EH (cell line): ENCODE measurements around the gene GPR78.
"Not testable (repeated sequence)": the region's sequence is repeated elsewhere in the genome, so short reads cannot be mapped to it uniquely, and the experiment has no call there.

Experiments used
- DNase-seq: peaks from one replicate; pipeline ENCODE4 v3.0.0-alpha.2; 2015; ENCODE audit warnings: low read depth

Gene GPR78

DNA sequence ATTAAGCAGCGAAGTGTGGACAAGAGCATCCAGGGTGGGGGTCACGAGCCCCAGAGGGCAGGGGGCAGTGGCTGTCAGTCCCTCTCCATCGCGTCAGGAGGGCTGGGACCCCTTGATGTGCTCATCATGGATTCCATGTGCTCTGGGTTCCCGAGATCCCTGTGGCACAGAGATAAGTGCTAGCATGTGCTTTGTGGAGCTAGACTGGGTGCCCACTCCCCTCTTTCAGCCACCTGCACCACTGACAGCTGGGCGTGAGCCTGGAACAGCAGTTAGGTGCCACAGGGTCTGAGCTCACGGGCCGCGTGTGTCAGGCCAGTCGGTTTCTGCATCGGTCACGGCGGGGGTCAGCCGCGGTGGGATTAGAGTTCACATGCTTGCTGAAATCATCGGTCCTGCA lies 36.6 kb downstream of the GPR78 start:
- DNase-seq: no peak

DNA sequence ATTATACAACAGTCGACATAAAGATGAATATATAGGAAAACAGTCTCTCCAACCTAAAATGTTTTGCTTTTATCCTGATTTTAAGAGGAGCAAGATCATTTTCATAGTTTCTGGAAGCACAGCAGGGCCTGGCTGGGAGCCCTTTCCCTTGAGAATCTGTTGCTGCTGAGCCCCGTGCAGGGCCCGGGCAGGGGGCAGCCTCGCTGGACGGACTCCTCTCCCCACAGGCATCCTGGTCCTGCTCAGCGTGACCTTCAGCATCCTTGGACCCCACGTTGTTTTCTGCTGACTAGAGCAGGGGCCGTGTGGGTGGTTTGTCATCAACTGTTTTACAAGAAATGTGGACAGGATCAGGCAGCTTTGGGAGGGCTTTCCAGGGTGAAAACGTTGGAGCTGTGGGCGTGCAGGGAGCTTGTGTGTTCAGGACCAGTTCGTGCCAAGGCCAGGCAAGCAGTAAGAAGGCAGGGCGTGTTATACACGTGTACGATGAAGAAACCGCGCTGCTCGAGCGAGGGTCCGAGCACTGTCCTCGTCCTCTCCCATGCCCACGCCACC lies 37.4 kb downstream of the GPR78 start:
- no peak for DNase-seq

DNA sequence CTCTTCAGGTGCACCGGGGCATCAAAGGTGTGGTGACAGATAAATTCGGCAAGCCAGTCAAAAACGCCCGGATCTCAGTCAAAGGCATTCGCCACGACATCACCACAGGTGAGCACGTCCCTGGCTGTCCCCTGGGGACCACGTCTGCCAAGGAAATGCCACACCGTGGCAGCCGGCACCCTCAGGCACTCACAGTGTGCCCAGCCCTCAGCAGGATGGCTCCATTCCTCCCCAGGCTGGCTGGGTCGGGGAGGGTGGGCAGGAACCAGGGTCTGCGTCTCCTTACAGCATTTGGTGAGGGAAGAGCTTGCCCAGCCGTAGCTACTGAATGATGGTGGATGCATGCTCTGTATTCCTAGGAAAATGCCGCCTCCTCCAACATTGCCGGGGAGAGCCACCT lies 38.2 kb downstream of the GPR78 start:
- DNase-seq: no peak

DNA sequence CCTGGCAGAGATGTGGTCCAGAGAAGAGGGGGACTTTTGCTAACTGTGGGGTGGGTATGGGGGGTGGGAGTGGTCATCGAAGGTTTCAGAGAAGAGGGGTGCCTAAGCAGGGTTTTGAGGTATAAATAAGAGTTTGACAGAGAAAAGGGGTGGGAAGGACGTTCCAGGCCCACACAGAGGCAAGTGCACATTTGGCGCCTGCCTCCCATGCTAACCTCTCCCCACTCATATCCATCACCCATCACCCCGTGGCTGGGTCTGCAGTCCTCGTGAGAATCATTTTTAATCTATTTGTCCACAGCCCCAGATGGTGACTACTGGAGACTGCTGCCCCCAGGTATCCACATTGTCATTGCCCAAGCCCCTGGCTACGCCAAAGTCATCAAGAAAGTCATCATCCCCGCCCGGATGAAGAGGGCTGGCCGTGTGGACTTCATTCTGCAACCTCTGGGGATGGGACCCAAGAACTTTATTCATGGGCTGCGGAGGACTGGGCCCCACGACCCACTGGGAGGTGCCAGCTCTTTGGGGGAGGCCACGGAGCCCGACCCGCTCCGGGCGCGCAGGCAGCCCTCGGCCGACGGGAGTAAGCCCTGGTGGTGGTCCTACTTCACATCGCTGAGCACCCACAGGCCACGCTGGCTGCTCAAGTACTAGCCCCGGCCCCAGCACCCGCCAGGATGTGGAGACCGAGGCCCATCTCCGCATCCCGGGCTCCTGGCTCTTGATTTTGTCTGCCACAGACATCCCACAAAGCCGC lies 38.9 kb downstream of the GPR78 start:
- DNase-seq: no peak

DNA sequence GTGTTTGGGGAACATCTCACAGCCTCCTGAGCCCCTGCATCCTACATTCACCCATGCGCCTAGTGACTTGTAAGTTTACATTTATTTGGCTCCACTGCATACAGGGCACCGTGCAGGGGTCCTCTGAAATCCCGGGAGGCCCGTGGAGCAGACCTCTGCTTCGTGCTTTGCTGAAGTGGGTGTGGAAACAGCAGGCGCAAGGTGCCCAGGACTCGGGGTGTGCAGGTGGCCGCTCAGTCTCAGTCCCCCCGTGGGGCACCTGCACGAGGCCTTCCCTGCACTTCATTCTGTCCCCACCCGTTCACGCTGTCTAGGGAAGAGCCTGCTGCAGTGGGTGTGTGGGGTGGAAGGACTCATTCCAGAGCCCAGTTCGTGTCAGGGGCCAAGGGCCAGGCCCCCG lies 40.9 kb downstream of the GPR78 start:
- not testable (repeated sequence) for DNase-seq

DNA sequence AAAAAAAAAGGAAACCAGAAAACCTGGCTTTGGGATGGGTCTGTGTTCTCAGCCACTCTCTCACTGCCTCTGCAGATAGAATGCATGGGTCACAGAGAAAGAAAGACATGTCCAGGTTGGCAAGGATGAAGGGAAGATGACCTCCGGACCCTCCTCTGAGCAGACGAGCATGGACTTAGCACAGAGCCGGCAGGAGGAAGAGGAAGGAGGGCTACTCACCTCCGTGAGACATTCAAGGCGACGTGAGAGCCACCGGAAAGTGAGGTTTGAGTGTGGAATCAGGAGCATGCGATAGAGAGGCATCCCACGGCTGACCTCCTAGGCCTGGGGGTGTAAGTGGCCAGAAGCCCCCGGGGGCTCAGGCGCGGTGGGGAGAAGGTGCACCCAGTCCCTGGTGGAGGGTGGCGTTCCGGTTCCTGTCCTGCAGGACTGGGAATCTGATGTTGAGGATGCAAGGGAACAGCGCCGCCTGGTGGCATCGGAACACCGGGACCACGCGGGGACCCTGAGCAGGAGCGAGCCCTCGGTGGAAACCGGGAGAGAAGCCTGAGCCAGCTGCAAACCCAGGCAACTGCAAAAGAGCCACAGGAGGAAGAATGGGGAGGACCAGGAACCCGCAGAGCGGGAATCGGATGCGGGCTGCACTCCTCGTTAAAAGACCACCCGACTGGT lies 44.5 kb downstream of the GPR78 start:
- not testable (repeated sequence) for DNase-seq

DNA sequence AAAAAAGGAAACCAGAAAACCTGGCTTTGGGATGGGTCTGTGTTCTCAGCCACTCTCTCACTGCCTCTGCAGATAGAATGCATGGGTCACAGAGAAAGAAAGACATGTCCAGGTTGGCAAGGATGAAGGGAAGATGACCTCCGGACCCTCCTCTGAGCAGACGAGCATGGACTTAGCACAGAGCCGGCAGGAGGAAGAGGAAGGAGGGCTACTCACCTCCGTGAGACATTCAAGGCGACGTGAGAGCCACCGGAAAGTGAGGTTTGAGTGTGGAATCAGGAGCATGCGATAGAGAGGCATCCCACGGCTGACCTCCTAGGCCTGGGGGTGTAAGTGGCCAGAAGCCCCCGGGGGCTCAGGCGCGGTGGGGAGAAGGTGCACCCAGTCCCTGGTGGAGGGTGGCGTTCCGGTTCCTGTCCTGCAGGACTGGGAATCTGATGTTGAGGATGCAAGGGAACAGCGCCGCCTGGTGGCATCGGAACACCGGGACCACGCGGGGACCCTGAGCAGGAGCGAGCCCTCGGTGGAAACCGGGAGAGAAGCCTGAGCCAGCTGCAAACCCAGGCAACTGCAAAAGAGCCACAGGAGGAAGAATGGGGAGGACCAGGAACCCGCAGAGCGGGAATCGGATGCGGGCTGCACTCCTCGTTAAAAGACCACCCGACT lies 50.2 kb downstream of the GPR78 start:
- not testable (repeated sequence) for DNase-seq

DNA sequence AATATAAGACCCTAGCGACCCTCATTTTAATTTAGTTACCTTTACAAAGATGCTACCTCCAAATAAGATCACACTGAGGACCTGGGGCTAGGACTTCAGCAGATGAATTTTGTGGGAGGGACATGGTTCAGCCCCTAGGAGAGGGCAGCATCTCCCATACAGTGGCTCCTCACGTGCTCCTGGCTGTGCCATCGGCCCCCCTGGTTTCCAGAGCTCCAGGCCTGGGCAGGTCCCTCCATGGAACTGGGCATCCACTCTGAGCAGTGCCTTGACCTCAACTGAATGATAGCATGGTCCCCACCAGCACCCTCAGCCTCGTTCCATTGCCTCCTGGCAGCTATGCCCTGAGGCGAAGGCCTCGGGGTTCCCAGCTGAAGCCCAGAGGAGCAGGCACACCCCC lies 51.7 kb downstream of the GPR78 start:
- DNase-seq: not testable (repeated sequence)

DNA sequence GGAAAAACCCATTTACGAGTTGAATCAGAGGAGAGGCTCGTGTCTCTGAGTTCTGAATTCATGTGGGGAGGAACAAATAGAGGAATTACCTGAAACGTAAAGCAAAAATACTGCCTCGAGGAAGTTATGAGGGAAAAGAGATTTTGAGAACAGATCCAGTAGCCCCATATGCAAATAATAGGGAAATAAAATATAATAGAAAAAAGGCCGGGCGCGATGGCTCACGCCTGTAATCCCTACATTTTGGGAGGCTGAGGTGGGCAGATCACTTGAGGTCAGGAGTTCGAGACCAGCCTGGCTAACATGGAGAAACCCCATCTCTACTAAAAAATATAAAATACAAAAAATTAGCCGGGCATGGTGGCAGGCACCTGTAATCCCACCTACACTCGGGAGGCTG lies 54.6 kb downstream of the GPR78 start:
- DNase-seq: not testable (repeated sequence)

DNA sequence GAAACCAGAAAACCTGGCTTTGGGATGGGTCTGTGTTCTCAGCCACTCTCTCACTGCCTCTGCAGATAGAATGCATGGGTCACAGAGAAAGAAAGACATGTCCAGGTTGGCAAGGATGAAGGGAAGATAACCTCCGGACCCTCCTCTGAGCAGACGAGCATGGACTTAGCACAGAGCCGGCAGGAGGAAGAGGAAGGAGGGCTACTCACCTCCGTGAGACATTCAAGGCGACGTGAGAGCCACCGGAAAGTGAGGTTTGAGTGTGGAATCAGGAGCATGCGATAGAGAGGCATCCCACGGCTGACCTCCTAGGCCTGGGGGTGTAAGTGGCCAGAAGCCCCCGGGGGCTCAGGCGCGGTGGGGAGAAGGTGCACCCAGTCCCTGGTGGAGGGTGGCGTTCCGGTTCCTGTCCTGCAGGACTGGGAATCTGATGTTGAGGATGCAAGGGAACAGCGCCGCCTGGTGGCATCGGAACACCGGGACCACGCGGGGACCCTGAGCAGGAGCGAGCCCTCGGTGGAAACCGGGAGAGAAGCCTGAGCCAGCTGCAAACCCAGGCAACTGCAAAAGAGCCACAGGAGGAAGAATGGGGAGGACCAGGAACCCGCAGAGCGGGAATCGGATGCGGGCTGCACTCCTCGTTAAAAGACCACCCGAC lies 55.8 kb downstream of the GPR78 start:
- DNase-seq: not testable (repeated sequence)
